Heart left ventricle (tissue), 13 donors: ENCODE measurements around the gene TACSTD2.

Source experiments
- CTCF ChIP-seq, 12 donors: fragments of 200-600 bp; sonication (generic) in 4 of 12; IDR thresholded peaks; one replicate each; pipeline versions ENCODE4 v1.5.0 to v1.8.0; 2018 to 2022; ENCODE audit warnings: antibody characterized with exemption in 12 of 12, mild to moderate bottlenecking in 5 of 12
- POLR2A ChIP-seq, 2 donors: fragments of 450-650 bp; IDR thresholded peaks; one replicate each; pipeline ENCODE4 v1.6.1; 2017; ENCODE audit warnings: antibody characterized with exemption in 2 of 2, mild to moderate bottlenecking in 2 of 2, moderate library complexity in 2 of 2
- donor health status: ischemic (EF 13 %, LVEDD 7.1; RV severe dilation, severe dysfunction).
- donor health status: DM: no; HTN: yes; CAD: no.
- donor health status: DM: no; HTN: no; CAD: no.
- donor health status: ischemic (EF 25% LVEDD 6.9; RV normal size, moderate dysfunction).
- donor health status: ischemic (EF 25% LVEDD 5.7; RV mildly dilated, moderate dysfunction).
- donor health status: ischemic (EF 35%, LVEDD 5.7; RV mildly dilated, moderate dysfunction).
- donor health status: nonischemic (EF 11% LVEDD 7.7; RV severe dilation, severe dysfunction).
- donor health status: DM: yes; HTN: yes; CAD: no.
- donor health status: PGD.
- donor health status: ischemic (EF 29% LVEDD 5.4; RV normal size, mild dysfunction).
- donor health status: nonischemic (EF 23%, LVEDD 6.1; RV moderate dilation, normal function).

DNA sequence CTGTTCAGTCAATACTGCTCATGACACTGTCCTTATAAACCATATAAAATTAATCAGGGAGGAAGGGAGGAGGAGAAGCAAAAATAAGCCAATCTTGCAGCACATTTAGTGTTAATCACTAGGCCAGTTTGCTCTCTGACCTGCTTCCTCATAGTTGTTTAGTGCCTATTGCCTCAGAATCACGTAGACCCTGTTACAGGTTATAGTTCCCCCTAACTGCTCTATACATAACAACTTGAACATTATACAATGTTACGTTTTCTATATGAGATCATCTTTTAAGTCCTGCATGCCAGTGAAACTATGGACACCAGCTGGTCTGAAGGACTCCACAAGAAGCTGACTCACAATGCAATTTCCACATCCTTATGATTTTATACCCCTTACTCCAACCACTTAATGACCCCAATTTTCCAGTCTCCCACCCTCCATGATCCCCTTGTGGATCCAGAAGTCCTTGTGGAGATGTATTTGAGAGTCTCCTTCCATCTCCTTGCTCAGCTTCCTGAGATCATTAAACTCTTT lies 34.9 kb upstream of the TACSTD2 start:
- no peak for TF ChIP-seq CTCF (IDR thresholded peaks at IDR 0.05)
- TF ChIP-seq POLR2A (IDR thresholded peaks at IDR 0.05), result no peak
